Neutrophil (primary cell): Measurements from ENCODE around the gene CASP8AP2.

Source experiments
- H3K27ac ChIP-seq: fragments of 200-600 bp; sonication (generic); 2 replicates; pipeline ENCODE4 v1.5.1; 2016; ENCODE audit warnings: mild to moderate bottlenecking, moderate library complexity
- H3K27me3 ChIP-seq: fragments of 200-600 bp; sonication (generic); 2 replicates; pipeline ENCODE4 v1.6.0; 2016; ENCODE audit warnings: mild to moderate bottlenecking
- H3K36me3 ChIP-seq: fragments of 200-600 bp; sonication (generic); 2 replicates; pipeline ENCODE4 v1.5.1; 2017
- H3K4me1 ChIP-seq, 2 experiments: fragments of 200-600 bp in 1 of 2; sonication (generic) in 1 of 2; 1 replicate in 1 of 2; 2 replicates in 1 of 2; pipeline versions ENCODE4 v1.5.1 to v1.6.1; 2013 to 2016; ENCODE audit warnings: low read depth in 1 of 2, low read length in 1 of 2, mild to moderate bottlenecking in 1 of 2, moderate library complexity in 1 of 2; ENCODE audit not compliant: control insufficient read depth in 1 of 2, insufficient read depth in 1 of 2
- H3K4me3 ChIP-seq, 2 experiments: fragments of 200-600 bp in 1 of 2; sonication (generic) in 1 of 2; 1 replicate in 1 of 2; 2 replicates in 1 of 2; pipeline ENCODE4 v1.5.1; 2013 to 2016; ENCODE audit warnings: low read depth in 1 of 2, low read length in 1 of 2, mild to moderate bottlenecking in 1 of 2, moderate library complexity in 1 of 2
- H3K9me3 ChIP-seq: fragments of 200-600 bp; sonication (generic); 2 replicates; pipeline ENCODE4 v1.5.1; 2016
- TF ChIP-seq, protein P1 (sequence below): fragments of 200-600 bp; sonication (generic); IDR thresholded peaks from 2 replicates; pipeline ENCODE4 v1.5.1; 2016; ENCODE audit warnings: antibody characterized with exemption

CASP8AP2 gene

DNA sequence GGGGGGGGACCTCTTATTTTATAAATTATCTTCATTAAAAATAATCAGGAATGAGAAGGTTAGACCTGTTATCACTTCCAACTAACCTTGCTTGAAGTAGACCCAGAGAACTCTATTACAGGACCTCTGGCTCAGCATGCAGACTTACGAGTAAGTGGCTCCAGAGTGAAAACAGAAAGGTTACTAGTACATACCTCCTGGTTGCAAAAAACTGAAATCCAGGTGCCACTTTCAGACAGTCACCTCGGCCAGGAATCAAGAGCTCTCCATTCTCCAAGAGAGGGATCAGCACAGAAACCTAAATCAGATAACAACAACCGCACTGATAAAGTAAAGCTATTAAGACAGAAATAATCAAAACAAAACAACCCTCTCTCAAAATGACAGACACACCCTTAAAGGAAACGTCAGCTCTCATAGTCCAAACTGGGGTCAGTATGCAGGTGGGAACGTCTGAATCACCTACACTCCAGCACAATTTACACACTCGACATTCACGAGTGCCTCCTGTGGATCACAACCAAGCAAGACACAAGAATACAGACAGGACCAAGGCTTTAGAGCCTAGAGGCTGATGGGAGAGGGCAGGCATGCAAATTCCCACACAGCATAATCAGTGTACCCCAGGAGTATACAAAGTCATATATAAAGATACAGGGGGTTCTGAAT lies 41.9 kb upstream of the CASP8AP2 start:
- TF ChIP-seq, protein P1, sequence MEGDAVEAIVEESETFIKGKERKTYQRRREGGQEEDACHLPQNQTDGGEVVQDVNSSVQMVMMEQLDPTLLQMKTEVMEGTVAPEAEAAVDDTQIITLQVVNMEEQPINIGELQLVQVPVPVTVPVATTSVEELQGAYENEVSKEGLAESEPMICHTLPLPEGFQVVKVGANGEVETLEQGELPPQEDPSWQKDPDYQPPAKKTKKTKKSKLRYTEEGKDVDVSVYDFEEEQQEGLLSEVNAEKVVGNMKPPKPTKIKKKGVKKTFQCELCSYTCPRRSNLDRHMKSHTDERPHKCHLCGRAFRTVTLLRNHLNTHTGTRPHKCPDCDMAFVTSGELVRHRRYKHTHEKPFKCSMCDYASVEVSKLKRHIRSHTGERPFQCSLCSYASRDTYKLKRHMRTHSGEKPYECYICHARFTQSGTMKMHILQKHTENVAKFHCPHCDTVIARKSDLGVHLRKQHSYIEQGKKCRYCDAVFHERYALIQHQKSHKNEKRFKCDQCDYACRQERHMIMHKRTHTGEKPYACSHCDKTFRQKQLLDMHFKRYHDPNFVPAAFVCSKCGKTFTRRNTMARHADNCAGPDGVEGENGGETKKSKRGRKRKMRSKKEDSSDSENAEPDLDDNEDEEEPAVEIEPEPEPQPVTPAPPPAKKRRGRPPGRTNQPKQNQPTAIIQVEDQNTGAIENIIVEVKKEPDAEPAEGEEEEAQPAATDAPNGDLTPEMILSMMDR: no peak
- Histone ChIP-seq H3K4me3 (no peak overlapping the region), H3K4me1 (no peaks in the 10 kb centered on the region), H3K27me3 (no peaks in the 10 kb centered on the region), H3K36me3 (peaks cover 34% of the 10 kb centered on the region), H3K9me3 (peaks cover 5% of the 10 kb centered on the region), H3K27ac (no peak overlapping the region)

DNA sequence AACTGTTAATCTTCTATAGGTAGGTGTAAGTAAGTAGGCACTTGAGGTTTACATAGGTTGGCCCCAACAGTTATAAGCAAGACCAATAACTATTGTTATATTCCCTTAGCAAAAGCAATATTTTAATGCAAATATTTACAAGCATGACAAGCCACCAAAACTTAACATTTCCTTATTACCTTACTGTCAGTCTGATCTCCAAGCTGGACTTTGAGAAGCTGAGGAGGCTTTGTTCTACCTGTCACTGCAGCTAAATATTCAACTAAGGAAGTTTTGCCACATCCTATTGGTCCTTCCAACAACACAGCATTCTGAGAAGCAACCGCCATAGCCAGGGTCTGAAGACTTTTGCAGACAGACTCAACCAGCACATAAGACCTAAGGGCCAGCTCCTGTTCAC lies 39.7 kb upstream of the CASP8AP2 start:
- peaks cover 20% of the 10 kb centered on the region for H3K36me3 ChIP-seq

DNA sequence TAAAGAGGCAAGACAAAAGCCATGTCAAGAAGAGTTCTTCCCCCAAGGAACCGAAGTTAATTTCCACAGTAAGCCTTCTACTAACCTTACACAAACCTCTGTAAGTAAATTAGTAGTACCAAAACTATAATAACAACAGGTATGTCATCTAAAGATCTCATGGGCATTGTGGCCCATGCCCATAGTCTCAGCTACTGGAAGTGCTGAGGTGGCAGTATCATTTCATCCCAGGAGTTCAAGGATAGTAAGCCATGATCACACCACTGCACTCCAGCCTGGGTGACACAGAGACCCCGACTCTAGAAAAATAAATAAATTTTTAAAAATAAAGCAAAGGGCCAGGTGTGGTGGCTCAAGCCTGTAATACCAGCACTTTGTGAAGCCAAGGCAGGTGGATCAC lies 39.3 kb upstream of the CASP8AP2 start:
- Histone ChIP-seq H3K9me3 (no peaks in the 10 kb centered on the region), H3K27me3 (no peaks in the 10 kb centered on the region), H3K27ac (no peak overlapping the region), H3K4me3 (no peak overlapping the region), H3K36me3 (peaks cover 19% of the 10 kb centered on the region), H3K4me1 (no peaks in the 10 kb centered on the region)
- TF ChIP-seq, protein P1: no peak

More for the DNA sequence above, 39.7 kb upstream of the CASP8AP2 start:
- H3K4me1 ChIP-seq: no peaks in the 10 kb centered on the region
- no peak overlapping the region for H3K27ac ChIP-seq
- no peak overlapping the region for H3K4me3 ChIP-seq
- TF ChIP-seq, protein P1: no peak
- H3K9me3 ChIP-seq: no peaks in the 10 kb centered on the region
- H3K27me3 ChIP-seq: no peaks in the 10 kb centered on the region

DNA sequence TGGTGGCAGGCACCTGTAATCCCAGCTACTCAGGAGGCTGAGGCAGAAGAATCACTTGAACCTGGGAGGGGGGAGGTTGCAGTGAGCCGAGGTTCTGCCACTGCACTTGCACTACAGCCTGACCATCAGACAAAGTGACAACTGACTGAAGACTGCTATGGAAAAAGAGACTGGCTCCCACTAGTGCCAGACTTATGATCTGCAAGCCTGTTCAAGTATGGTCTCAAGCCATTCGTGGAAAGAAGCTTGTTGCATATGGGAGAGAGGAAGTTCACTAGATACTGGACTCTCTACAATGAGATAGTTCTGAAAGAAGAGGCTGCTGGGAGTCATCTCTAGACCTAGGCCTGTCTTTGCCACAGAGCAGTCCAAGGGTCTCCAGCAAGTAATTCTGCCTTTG lies 36.8 kb upstream of the CASP8AP2 start:
- TF ChIP-seq, protein P1: no peak
- no peaks in the 10 kb centered on the region for H3K27me3 ChIP-seq
- no peak overlapping the region for H3K27ac ChIP-seq
- H3K36me3 ChIP-seq: peaks cover 11% of the 10 kb centered on the region
- H3K9me3 ChIP-seq: no peaks in the 10 kb centered on the region
- H3K4me3 ChIP-seq: no peak overlapping the region
- H3K4me1 ChIP-seq: no peaks in the 10 kb centered on the region

DNA sequence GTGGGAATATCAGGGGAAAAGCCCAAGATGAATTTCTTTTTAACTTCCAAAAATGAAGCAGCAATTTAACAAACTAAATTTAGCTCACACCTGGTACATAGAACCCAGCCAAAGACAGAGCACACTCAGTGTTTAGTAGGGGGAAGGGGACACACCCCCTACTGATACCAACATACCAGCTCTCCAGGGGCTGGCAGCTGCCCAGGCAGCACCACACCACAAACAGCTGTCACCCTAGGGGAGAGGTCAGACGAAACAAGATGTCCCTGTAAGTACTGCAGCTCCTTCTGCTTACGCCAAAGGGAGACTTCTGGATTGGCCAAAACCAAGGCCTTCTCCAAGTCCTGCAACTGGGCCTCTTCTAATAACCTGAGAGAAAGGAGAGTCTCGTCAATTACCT lies 36.1 kb upstream of the CASP8AP2 start:
- Histone ChIP-seq H3K4me1 (no peaks in the 10 kb centered on the region), H3K27ac (no peak overlapping the region), H3K4me3 (no peak overlapping the region), H3K27me3 (no peaks in the 10 kb centered on the region), H3K36me3 (peaks cover 11% of the 10 kb centered on the region), H3K9me3 (no peaks in the 10 kb centered on the region)
- TF ChIP-seq, protein P1: no peak
